Lower lobe of right lung (tissue), 2 donors: ENCODE results near the gene RUNX1. TPM values are rescaled to one million over a fixed set of nuclear protein-coding genes. Genes with fewer than 3 reads are reported as not detected.
A peak's percentile ranks its signal among the peaks of the same experiment; 100 is the strongest.

Experiments used
- ATAC-seq, 2 donors: fragments of 200-7000 bp; cut with Tn5 transposase; one replicate each; pipeline ENCODE4 v1.9.1; 2020 to 2022; ENCODE audit warnings: mild to moderate bottlenecking in 2 of 2, moderate library complexity in 2 of 2
- DNase-seq: peaks from one replicate; pipeline ENCODE4 v3.0.0-alpha.2; 2020
- H3K27ac ChIP-seq: fragments of 200-600 bp; one replicate; pipeline ENCODE4 v1.8.0; 2022
- H3K27me3 ChIP-seq: fragments of 200-600 bp; one replicate; pipeline ENCODE4 v1.8.0; 2022; ENCODE audit warnings: low read depth
- H3K36me3 ChIP-seq: fragments of 200-600 bp; one replicate; pipeline ENCODE4 v1.8.0; 2022; ENCODE audit warnings: mild to moderate bottlenecking
- H3K4me1 ChIP-seq: fragments of 200-600 bp; one replicate; pipeline ENCODE4 v1.8.0; 2022
- H3K4me3 ChIP-seq: fragments of 200-600 bp; one replicate; pipeline ENCODE4 v1.8.0; 2022; ENCODE audit warnings: mild to moderate bottlenecking
- H3K9me3 ChIP-seq: fragments of 200-600 bp; one replicate; pipeline ENCODE4 v1.8.0; 2022
- intact Hi-C: fragments of 100-400 bp; cut with DNase I; formaldehyde crosslinking; loops from one replicate; pipeline ENCODE4 v1.11.0; 2022
- total RNA-seq: library from RNA; stranded (reverse); fragmentation: NEBNext Ultra II Directional; extraction: Animal tissue kit (Norgen Biotek cat#: 25700); gene quantifications from one replicate; pipeline ENCODE4 v1.2.1, GENCODE V29; 2021
- TF ChIP-seq, protein P1 (sequence below): fragments of 200-600 bp; IDR thresholded peaks from one replicate; pipeline ENCODE4 v1.8.0; 2022; ENCODE audit warnings: antibody characterized with exemption, mild to moderate bottlenecking
- donor health status: DM: no; HTN: yes; CAD: no; lungs with severe emphysema.

The RUNX1 gene
- total RNA-seq, 1 donor from 2014 or later = 110 TPM

DNA sequence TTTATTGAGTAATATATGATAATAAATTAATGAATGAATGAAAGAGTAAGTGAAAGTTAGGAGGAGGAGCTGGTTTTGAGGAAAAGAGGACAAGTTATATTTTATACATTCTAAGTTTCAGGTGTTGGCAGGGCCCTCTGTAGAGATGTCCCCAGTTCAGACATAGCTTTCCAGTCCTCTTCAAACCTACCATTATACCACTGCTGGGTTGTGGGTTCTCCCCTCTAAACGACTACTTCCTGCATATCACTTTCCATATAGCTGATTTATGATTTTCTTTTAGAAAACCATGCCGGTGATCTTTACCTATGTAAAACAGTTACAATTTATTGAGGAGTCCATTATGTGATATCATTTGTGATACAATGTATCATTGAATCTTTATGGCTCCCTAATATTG lies 116.9 kb downstream of the RUNX1 start:
- Histone ChIP-seq H3K27me3 (no peaks in the 10 kb centered on the region), H3K36me3 (no peaks in the 10 kb centered on the region), H3K9me3 (no peaks in the 10 kb centered on the region), H3K4me1 (peaks cover 19% of the 10 kb centered on the region), H3K27ac (no peak overlapping the region), H3K4me3 (no peak overlapping the region)
- no peak for DNase-seq
- no peak for ATAC-seq
- TF ChIP-seq, protein P1, sequence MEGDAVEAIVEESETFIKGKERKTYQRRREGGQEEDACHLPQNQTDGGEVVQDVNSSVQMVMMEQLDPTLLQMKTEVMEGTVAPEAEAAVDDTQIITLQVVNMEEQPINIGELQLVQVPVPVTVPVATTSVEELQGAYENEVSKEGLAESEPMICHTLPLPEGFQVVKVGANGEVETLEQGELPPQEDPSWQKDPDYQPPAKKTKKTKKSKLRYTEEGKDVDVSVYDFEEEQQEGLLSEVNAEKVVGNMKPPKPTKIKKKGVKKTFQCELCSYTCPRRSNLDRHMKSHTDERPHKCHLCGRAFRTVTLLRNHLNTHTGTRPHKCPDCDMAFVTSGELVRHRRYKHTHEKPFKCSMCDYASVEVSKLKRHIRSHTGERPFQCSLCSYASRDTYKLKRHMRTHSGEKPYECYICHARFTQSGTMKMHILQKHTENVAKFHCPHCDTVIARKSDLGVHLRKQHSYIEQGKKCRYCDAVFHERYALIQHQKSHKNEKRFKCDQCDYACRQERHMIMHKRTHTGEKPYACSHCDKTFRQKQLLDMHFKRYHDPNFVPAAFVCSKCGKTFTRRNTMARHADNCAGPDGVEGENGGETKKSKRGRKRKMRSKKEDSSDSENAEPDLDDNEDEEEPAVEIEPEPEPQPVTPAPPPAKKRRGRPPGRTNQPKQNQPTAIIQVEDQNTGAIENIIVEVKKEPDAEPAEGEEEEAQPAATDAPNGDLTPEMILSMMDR = no peak
- intact Hi-C loops = no loop called here

GRCh38 chr21:34930971-34931370 lies 118.1 kb downstream of the RUNX1 start:
- no peak for ATAC-seq

DNA sequence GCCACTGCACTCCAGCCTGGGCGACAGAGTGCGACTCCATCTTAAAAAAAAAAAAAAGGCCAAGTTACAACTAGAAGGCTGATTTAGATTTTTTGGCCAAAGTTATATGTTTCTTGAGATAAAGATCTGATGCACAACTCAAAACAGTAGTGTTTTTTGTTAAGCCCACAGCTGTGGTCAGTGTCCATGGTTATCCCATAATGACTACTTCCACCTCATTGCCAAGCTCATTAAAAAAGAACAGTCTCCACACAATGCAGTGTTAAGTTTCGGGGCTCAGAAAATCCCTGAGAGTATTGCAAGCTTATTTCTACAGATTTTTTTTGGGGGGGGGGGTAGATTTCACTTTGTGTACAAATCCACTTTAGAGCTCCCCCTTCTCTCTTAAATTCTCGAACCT lies 120.5 kb downstream of the RUNX1 start:
- Histone ChIP-seq H3K36me3 (no peaks in the 10 kb centered on the region), H3K9me3 (no peaks in the 10 kb centered on the region), H3K27me3 (no peaks in the 10 kb centered on the region), H3K4me3 (no peak overlapping the region), H3K4me1 (peaks cover 17% of the 10 kb centered on the region), H3K27ac (no peak overlapping the region)
- DNase-seq = no peak
- TF ChIP-seq, protein P1 = no peak
- no peak for ATAC-seq
- intact Hi-C loops = no loop called here

More at GRCh38 chr21:34930971-34931370, 118.1 kb downstream of the RUNX1 start:
- DNase-seq = no peak
- no peaks in the 10 kb centered on the region for H3K36me3 ChIP-seq
- no peaks in the 10 kb centered on the region for H3K27me3 ChIP-seq
- H3K27ac ChIP-seq = no peak overlapping the region
- H3K4me3 ChIP-seq = no peak overlapping the region
- H3K4me1 ChIP-seq = peaks cover 27% of the 10 kb centered on the region
- H3K9me3 ChIP-seq = no peaks in the 10 kb centered on the region
- TF ChIP-seq, protein P1 = no peak
- intact Hi-C loops = no loop called here

GRCh38 chr21:34927992-34928391 lies 121.1 kb downstream of the RUNX1 start:
- TF ChIP-seq, protein P1 = no peak
- Histone ChIP-seq H3K4me1 (peaks cover 12% of the 10 kb centered on the region), H3K9me3 (no peaks in the 10 kb centered on the region), H3K27ac (no peak overlapping the region), H3K27me3 (no peaks in the 10 kb centered on the region), H3K36me3 (no peaks in the 10 kb centered on the region), H3K4me3 (no peak overlapping the region)
- DNase-seq = no peak
- no peak for ATAC-seq
- intact Hi-C loops = no loop called here

GRCh38 chr21:34926803-34927467 lies 122.2 kb downstream of the RUNX1 start:
- Histone ChIP-seq H3K9me3 (no peaks in the 10 kb centered on the region), H3K4me1 (peaks cover 12% of the 10 kb centered on the region), H3K36me3 (no peaks in the 10 kb centered on the region), H3K27ac (no peak overlapping the region), H3K27me3 (no peaks in the 10 kb centered on the region), H3K4me3 (no peak overlapping the region)
- TF ChIP-seq, protein P1 = no peak
- DNase-seq (no peak), ATAC-seq (peak in 1 of 2 donors; percentile 54)
- intact Hi-C loops = no loop called here
